ENCODE results near the gene PTGIS. TPM values are rescaled to one million over a fixed set of nuclear protein-coding genes. Genes with fewer than 3 reads are reported as not detected.

The PTGIS gene
- total and polyA plus RNA-seq, 9 donors, result 23.8 to 45.4 (median 28.7) TPM

DNA sequence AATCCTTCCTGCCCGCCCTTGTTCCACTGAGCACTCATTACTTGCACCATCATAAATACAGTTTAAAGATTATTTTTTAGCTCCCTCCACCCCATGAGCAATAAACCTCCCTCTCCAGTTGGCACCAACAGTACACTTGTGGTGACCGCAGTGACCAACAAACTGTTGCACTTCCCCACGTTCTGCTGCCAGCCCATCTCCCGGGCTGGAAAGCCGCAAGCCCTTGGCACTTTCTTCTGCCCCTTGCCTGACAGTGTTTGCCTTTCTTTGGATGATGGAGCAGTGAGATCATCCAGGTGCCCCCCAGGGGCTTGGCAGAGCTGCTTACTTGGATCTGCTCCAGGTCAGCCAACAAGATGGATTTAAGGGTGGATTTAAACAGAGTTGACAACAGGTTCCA is 107.0 kb downstream of the PTGIS start:
- Histone ChIP-seq H3K4me1 (ENCODE audit: control insufficient read depth, insufficient read depth, low read length) (no peaks in the 10 kb centered on the region), H3K4me3 (ENCODE audit: low read length) (no peak overlapping the region), H3K36me3 (ENCODE audit: control insufficient read depth, insufficient read depth, low read length) (no peaks in the 10 kb centered on the region), H3K9me3 (replicated peaks; ENCODE audit: control insufficient read depth, low read depth, low read length) (no peaks in the 10 kb centered on the region), H3K27ac (ENCODE audit: low read length) (no peak overlapping the region), H3K27me3 (ENCODE audit: control insufficient read depth, insufficient read depth, low read length) (no peaks in the 10 kb centered on the region)
- no peak for DNase-seq
- 75% methylated on average over 4 of the region's 5 CpGs for WGBS (ENCODE audit: insufficient coverage)

GRCh38 chr20:49460131-49460530 is 107.8 kb downstream of the PTGIS start:
- Histone ChIP-seq H3K27me3 (ENCODE audit: control insufficient read depth, insufficient read depth, low read length) (no peaks in the 10 kb centered on the region), H3K4me3 (ENCODE audit: low read length) (no peak overlapping the region), H3K9me3 (replicated peaks; ENCODE audit: control insufficient read depth, low read depth, low read length) (no peaks in the 10 kb centered on the region), H3K4me1 (ENCODE audit: control insufficient read depth, insufficient read depth, low read length) (no peaks in the 10 kb centered on the region), H3K27ac (ENCODE audit: low read length) (no peak overlapping the region), H3K36me3 (ENCODE audit: control insufficient read depth, insufficient read depth, low read length) (no peaks in the 10 kb centered on the region)
- DNase-seq, result no peak
- WGBS (ENCODE audit: insufficient coverage), result 79% methylated on average over 3 of the region's 6 CpGs

DNA sequence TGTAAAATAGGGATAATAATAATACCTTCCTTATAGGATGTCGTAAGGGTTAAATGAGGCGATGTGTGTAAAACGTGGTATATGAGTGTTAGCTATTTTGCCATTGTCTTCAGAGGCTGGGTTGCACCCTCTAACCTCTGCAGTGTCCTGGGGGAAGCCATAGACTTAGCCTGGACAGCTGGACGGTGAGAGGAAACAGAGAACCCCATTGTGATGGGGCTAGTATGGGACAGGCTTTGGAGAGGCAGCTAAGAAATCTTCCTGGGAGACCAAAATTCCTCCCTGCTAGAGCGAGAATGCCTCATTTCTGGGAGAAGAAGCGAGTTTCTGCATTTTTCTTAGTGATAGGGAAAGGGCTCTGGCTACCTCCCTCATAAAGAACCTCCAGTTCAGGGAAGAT is 108.3 kb downstream of the PTGIS start:
- 74% methylated on average over 4 of the region's 6 CpGs for WGBS (ENCODE audit: insufficient coverage)
- no peak overlapping the region for H3K4me3 ChIP-seq (ENCODE audit: low read length)

GRCh38 chr20:49457444-49457843 is 110.5 kb downstream of the PTGIS start:
- Histone ChIP-seq H3K27me3 (ENCODE audit: control insufficient read depth, insufficient read depth, low read length) (no peaks in the 10 kb centered on the region), H3K4me1 (ENCODE audit: control insufficient read depth, insufficient read depth, low read length) (peaks cover 1% of the 10 kb centered on the region), H3K27ac (ENCODE audit: low read length) (no peak overlapping the region), H3K36me3 (ENCODE audit: control insufficient read depth, insufficient read depth, low read length) (no peaks in the 10 kb centered on the region), H3K4me3 (ENCODE audit: low read length) (no peak overlapping the region), H3K9me3 (replicated peaks; ENCODE audit: control insufficient read depth, low read depth, low read length) (no peaks in the 10 kb centered on the region)
- WGBS (ENCODE audit: insufficient coverage), result no CpG with 5 or more reads among the region's 1 CpG
- no peak for DNase-seq

More for the DNA sequence above, 108.3 kb downstream of the PTGIS start:
- no peak for DNase-seq
- Histone ChIP-seq H3K27me3 (ENCODE audit: control insufficient read depth, insufficient read depth, low read length) (no peaks in the 10 kb centered on the region), H3K36me3 (ENCODE audit: control insufficient read depth, insufficient read depth, low read length) (no peaks in the 10 kb centered on the region), H3K9me3 (replicated peaks; ENCODE audit: control insufficient read depth, low read depth, low read length) (no peaks in the 10 kb centered on the region), H3K4me1 (ENCODE audit: control insufficient read depth, insufficient read depth, low read length) (no peaks in the 10 kb centered on the region), H3K27ac (ENCODE audit: low read length) (no peak overlapping the region)

GRCh38 chr20:49456646-49457045 is 111.3 kb downstream of the PTGIS start:
- WGBS (ENCODE audit: insufficient coverage), result 58% methylated on average over 6 of the region's 6 CpGs
- no peaks in the 10 kb centered on the region for H3K27me3 ChIP-seq (ENCODE audit: control insufficient read depth, insufficient read depth, low read length)
- peaks cover 8% of the 10 kb centered on the region for H3K4me1 ChIP-seq (ENCODE audit: control insufficient read depth, insufficient read depth, low read length)
- no peak overlapping the region for H3K27ac ChIP-seq (ENCODE audit: low read length)
- no peaks in the 10 kb centered on the region for H3K36me3 ChIP-seq (ENCODE audit: control insufficient read depth, insufficient read depth, low read length)
- H3K9me3 ChIP-seq (replicated peaks; ENCODE audit: control insufficient read depth, low read depth, low read length), result no peaks in the 10 kb centered on the region
- no peak overlapping the region for H3K4me3 ChIP-seq (ENCODE audit: low read length)
- DNase-seq, result no peak

DNA sequence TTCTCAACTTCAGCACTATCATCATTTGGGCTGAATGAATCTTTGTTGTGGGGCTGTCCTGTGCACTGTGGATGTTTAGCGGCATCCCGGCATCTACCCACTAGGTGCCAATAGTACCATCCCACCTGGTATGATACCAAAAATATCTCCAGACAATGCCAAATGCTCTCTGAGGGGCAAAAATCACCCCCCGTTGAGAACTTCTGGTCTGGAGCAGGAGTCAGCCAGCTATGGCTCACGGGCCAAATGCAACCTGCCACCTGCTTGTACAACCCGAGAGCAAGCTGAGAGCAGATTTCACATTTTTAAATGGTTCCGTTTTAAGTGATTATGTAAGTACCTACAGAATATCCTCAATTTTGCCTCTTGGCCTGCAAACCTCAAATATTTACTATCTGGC is 112.2 kb downstream of the PTGIS start:
- Histone ChIP-seq H3K36me3 (ENCODE audit: control insufficient read depth, insufficient read depth, low read length) (no peaks in the 10 kb centered on the region), H3K4me1 (ENCODE audit: control insufficient read depth, insufficient read depth, low read length) (peaks cover 8% of the 10 kb centered on the region), H3K9me3 (replicated peaks; ENCODE audit: control insufficient read depth, low read depth, low read length) (no peaks in the 10 kb centered on the region), H3K27ac (ENCODE audit: low read length) (no peak overlapping the region), H3K27me3 (ENCODE audit: control insufficient read depth, insufficient read depth, low read length) (no peaks in the 10 kb centered on the region), H3K4me3 (ENCODE audit: low read length) (no peak overlapping the region)
- 90% methylated on average over 2 of the region's 6 CpGs for WGBS (ENCODE audit: insufficient coverage)
- no peak for DNase-seq

Other genes starting within 250 kb of the PTGIS start
- gene KCNB1, start 85.5 kb downstream of the PTGIS start, total RNA-seq, result 2.7 TPM
- gene KCNB1, start 85.5 kb downstream of the PTGIS start, polyA plus RNA-seq (ENCODE audit: insufficient read depth in 1 of 8, insufficient read length in 8 of 8, low replicate concordance in 1 of 8), result 1 to 10 TPM; 3.2 to 8.7 (median 5.7) TPM
- gene B4GALT5, start 145.7 kb upstream of the PTGIS start, total RNA-seq, result 18.4 TPM
- 10 to 100 TPM; 29.0 to 45.6 (median 38.1) TPM for gene B4GALT5, start 145.7 kb upstream of the PTGIS start, polyA plus RNA-seq (ENCODE audit: insufficient read depth in 1 of 8, insufficient read length in 8 of 8, low replicate concordance in 1 of 8)
- 4.1 TPM for gene SLC9A8, start 244.7 kb upstream of the PTGIS start, total RNA-seq
- 1 to 10 TPM; 4.0 to 6.3 (median 5.4) TPM for gene SLC9A8, start 244.7 kb upstream of the PTGIS start, polyA plus RNA-seq (ENCODE audit: insufficient read depth in 1 of 8, insufficient read length in 8 of 8, low replicate concordance in 1 of 8)

All from muscle of leg (tissue), 11 donors.